Measurements from ENCODE around the gene LRFN5. TPM values are rescaled to one million over a fixed set of nuclear protein-coding genes. Genes with fewer than 3 reads are reported as not detected.

LRFN5 gene
- total and polyA plus RNA-seq, 2 of the 8 experiments (the other 6 are each of a cell fraction or from before 2014, with no cell fraction given) = 0.85 to 4.7 TPM

DNA sequence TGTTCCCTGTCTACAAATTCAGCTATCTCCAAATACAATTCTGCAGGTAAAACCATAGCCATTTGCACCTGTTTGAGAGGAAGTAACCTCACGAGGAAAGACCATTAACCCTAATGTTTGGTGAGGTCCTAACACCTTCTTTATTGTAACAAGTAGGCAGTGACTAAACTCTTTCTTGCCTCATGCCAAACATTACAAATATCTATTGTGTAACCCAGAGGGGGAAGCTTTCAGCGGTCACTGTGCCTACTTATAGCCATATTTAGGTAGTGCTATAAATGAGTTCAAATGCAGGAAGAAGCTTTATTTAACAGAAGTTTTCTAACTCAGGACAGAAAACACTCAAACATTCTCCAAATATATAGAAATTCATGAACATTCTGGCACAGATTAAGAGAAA is 252.7 kb downstream of the LRFN5 start:
- CTCF ChIA-PET (ENCODE audit: partially characterized antibody) = interaction anchor here (0.8 to 1.7 kb wide), 2 partner anchors 35 to 254 kb away, joined by 3 to 4 read pairs; no protein-coding TSS in a partner anchor
- Histone ChIP-seq H4K8ac (ENCODE audit: extremely low read depth, insufficient read depth, low read length) (no peak overlapping the region), H3K4me3 (ENCODE audit: extremely low read depth in 1 of 4, insufficient read depth in 2 of 4, low read depth in 3 of 4, low read length in 4 of 4) (no peak overlapping the region), H2BK20ac (ENCODE audit: low read length) (no peak overlapping the region), H3K79me2 (ENCODE audit: control insufficient read depth in 1 of 2, insufficient read depth in 2 of 2, low read length in 2 of 2) (no peaks in the 10 kb centered on the region), H4K91ac (replicated peaks; ENCODE audit: insufficient read length, low read length) (no peak overlapping the region), H3K18ac (ENCODE audit: extremely low read depth, low read length) (no peak overlapping the region), H2BK15ac (ENCODE audit: low read length) (no peak overlapping the region), H4K5ac (ENCODE audit: insufficient read length, low read depth, low read length) (no peak overlapping the region), H3K23me2 (ENCODE audit: low read depth, low read length) (no peaks in the 10 kb centered on the region), H3K4me2 (ENCODE audit: insufficient read depth in 1 of 2, low read depth in 2 of 2, low read length in 2 of 2) (no peak overlapping the region), H3K27me3 (replicated peaks in 1 of 4; ENCODE audit: control insufficient read depth in 3 of 4, extremely low read depth in 1 of 4, insufficient read depth in 3 of 4, low read length in 3 of 4) (no peaks in the 10 kb centered on the region), H2BK12ac (ENCODE audit: low read depth, low read length) (no peak overlapping the region), H3K14ac (ENCODE audit: insufficient read length) (no peak overlapping the region), H3K23ac (ENCODE audit: insufficient read length) (no peak overlapping the region), H2AK5ac (ENCODE audit: low read depth, low read length) (no peak overlapping the region), H3K4me1 (replicated peaks in 1 of 4; ENCODE audit: control insufficient read depth in 3 of 4, insufficient read depth in 4 of 4, low read length in 3 of 4) (no peaks in the 10 kb centered on the region), H3K9ac (replicated peaks in 1 of 4; ENCODE audit: extremely low read depth in 1 of 4, low read depth in 3 of 4, low read length in 3 of 4) (no peak overlapping the region), H3K4ac (replicated peaks; ENCODE audit: insufficient read length, low read depth, low read length) (no peak overlapping the region), H3K36me3 (ENCODE audit: control insufficient read depth in 2 of 4, insufficient read depth in 4 of 4, low read length in 3 of 4) (no peaks in the 10 kb centered on the region), H2BK120ac (replicated peaks; ENCODE audit: low read depth, low read length) (no peak overlapping the region), H4K20me1 (replicated peaks in 1 of 2; ENCODE audit: control insufficient read depth in 1 of 2, insufficient read depth in 2 of 2, low read length in 2 of 2) (no peaks in the 10 kb centered on the region), H2BK5ac (ENCODE audit: low read depth, low read length) (no peak overlapping the region), H2AFZ (ENCODE audit: low read length) (no peak overlapping the region), H3K9me3 (ENCODE audit: insufficient read depth in 2 of 2, low read depth in 1 of 2, low read length in 1 of 2) (no peaks in the 10 kb centered on the region), H3K56ac (replicated peaks; ENCODE audit: insufficient read length, low read depth, low read length) (no peak overlapping the region), H3K27ac (ENCODE audit: low read depth, low read length) (no peak overlapping the region), H3K79me1 (ENCODE audit: low read depth, low read length) (no peaks in the 10 kb centered on the region)
- DNase-seq (ENCODE audit: low read depth in 1 of 2, low spot score in 2 of 2) (no peak), FAIRE-seq (no peak)
- WGBS, 2 experiments (ENCODE audit: extremely low coverage in 1 of 2, insufficient coverage in 1 of 2, insufficient read length in 1 of 2, insufficient replicate concordance in 2 of 2, low coverage in 1 of 2, low lambda C conversion rate in 2 of 2, missing lambda C conversion rate in 1 of 2) = 76% methylated on average over 2 of the region's 2 CpGs; no CpG with 5 or more reads in 1 of the 2 experiments
- POLR2A ChIA-PET (ENCODE audit: partially characterized antibody) = no interaction called here
- no peak for TF ChIP-seq FOSL1 (IDR thresholded peaks at IDR 0.05; ENCODE audit: insufficient read depth, low read depth, low read length)
- no peak for TF ChIP-seq NANOG (IDR thresholded peaks at IDR 0.05; ENCODE audit: insufficient read depth, low read depth, low read length, poor library complexity, severe bottlenecking)
- no peak for TF ChIP-seq SAP30 (IDR thresholded peaks at IDR 0.05; ENCODE audit: insufficient read depth, insufficient replicate concordance, low read length)
- TF ChIP-seq SP1 (IDR thresholded peaks at IDR 0.05; ENCODE audit: low read depth, low read length) = no peak
- TF ChIP-seq TAF7 (optimal IDR thresholded peaks at IDR 0.05; ENCODE audit: borderline replicate concordance, low read depth, low read length) = no peak
- no peak for TF ChIP-seq TAF1 (IDR thresholded peaks at IDR 0.05; ENCODE audit: low read depth, low read length)
- no peak for TF ChIP-seq SP4 (IDR thresholded peaks at IDR 0.05; ENCODE audit: low read length)
- no peak for TF ChIP-seq TEAD4 (IDR thresholded peaks at IDR 0.05; ENCODE audit: low read depth, low read length)
- no peak for TF ChIP-seq CBX5 (IDR thresholded peaks at IDR 0.05; ENCODE audit: low read depth, low read length)
- TF ChIP-seq, protein P1, sequence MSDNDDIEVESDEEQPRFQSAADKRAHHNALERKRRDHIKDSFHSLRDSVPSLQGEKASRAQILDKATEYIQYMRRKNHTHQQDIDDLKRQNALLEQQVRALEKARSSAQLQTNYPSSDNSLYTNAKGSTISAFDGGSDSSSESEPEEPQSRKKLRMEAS (IDR thresholded peaks at IDR 0.05) = no peak
- TF ChIP-seq RFX5 (IDR thresholded peaks at IDR 0.05; ENCODE audit: borderline replicate concordance, low read depth, low read length) = no peak
- no peak for TF ChIP-seq JUND (IDR thresholded peaks at IDR 0.05; ENCODE audit: low read length)
- no peak for TF ChIP-seq CTBP2 (IDR thresholded peaks at IDR 0.05; ENCODE audit: borderline replicate concordance, insufficient read depth, insufficient read length, low read length)
- no peak for TF ChIP-seq YY1 (IDR thresholded peaks at IDR 0.05; ENCODE audit: low read depth, low read length)
- no peak for TF ChIP-seq SRF (IDR thresholded peaks at IDR 0.05; ENCODE audit: low read depth, low read length)
- TF ChIP-seq BACH1 (IDR thresholded peaks at IDR 0.05; ENCODE audit: low read length) = no peak

Measured in H1 (cell line).